GM18520 (cell line): ENCODE data around the gene HARBI1.
A peak's percentile ranks its signal among the peaks of the same experiment; 100 is the strongest.
"Not testable (repeated sequence)": the region's sequence is repeated elsewhere in the genome, so short reads cannot be mapped to it uniquely, and the experiment has no call there.

Experiments used
- ATAC-seq: cut with Tn5 transposase; IDR thresholded peaks from one replicate; pipeline ENCODE4 v1.9.1; 2021; ENCODE audit not compliant: unreplicated experiment

HARBI1 gene

DNA sequence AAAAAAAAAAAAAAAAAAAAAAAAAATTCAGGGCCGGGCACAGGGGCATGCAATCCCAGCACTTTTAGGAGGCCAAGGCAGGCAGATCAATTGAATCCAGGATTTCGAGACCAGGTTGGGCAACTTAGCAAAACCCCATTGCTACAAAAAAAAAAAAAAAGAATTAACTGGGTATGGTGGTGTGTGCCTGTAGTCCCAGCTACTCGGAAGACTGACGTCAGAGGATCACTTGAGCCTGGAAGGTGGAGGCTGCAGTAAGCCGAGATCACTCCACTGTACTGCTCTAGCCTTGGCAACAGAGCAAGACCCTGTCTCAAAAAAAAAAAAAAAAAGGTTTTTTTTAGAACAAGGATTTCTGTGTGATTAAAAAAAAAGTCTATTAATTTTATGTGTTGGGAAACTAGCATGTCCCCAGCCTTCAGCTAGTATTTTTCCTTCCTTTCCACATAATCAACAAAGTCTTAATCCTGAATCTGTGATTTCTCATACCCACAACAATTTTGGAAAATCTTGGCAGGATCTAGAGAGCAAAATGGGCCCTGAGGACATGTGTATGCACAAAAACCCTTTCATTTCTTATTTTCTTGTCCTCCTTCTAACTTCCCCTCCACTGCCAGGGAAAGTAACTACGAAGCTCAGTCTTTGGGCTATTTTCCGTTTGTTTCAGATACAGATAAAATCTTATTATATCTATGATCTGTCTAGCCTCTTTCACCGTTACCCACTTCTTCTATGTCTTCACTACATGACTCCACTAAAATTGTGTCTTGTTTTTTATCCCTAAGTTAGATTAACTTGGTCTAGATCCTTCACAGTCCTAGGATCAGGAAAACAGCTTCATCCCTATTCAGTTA, 17.5 kb downstream of the HARBI1 start:
- ATAC-seq: no peak

DNA sequence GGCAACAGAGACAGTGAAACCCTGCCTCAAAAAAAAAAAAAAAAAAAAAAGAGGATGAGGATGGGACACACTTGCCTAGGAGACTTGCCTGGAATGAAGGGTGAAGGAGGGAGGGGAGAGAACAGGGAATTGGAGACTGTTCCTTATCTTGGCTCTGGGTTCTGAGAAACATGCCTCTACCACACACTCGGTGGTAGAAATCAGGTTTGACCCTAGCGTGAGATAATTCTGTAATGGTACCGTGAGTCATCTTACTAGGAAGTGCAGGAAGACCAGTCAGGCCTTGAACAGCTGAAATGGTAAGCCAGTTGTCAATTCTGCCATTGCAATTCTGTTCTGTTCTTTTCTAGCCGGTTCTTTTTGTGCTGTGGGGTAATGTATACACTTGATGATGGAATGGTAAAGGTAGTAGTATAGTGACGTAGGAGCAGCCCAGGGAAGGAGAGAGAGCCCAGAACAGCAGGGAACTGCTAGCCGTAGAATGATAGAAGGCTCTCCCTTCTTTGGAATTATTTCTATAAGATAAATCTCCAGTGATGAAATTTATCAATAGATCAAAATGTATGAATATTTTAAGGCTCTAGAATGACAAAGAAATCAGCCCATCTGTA, 19.3 kb downstream of the HARBI1 start:
- no peak for ATAC-seq

DNA sequence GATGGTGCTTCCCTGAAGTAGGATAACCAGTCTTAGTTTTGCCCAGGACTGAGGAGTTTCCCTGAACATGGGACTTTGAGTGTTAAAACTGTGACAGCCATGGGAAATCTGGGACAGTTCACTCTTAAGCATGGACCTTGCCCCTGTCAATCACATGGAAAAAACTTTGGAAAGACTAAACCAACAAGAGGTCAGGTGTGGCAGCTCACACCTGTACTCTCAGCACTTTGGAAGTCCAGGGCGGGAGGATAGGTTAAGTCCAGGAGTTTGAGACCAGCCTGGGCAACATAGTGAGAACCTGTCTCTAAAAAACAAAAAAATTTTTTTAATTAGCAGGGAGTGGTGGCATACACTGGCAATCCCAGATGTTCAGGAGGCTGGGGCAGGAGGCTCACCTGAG, 19.9 kb downstream of the HARBI1 start:
- ATAC-seq: no peak

DNA sequence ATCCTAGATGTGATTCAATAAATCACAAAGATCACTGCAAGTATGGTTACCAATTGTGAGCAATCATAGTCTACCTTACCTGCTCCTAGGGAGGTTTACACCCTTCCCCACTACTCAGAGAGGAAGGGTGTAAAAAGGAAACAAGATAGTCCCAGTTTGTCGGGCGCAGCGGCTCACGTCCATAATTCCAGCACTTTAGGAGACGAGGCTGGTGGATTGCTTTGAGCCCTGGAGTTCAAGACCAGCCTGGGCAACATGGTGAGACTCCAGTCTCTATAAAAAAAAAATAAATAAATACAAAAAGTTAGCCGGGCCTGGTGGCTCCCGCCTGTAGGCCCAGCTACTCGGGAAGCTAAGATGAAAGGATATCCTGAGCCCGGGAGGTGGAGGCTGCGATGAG, 22.2 kb downstream of the HARBI1 start:
- no peak for ATAC-seq

DNA sequence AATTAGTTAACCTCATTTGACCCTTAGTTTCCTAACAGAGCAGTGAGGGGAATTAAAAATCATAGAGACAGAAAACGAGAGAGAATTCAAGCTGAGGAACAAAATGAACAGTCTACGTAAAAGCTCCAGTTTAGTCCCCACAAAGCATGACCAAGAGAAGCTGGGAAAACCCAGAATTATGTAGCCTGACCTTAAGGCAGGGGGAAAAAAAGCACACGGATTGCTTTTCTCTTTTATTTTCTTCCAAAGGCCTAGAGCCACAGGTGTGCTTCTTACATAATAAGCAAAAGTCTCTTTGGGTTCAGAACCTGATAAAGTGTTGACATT, 22.7 kb downstream of the HARBI1 start:
- no peak for ATAC-seq

DNA sequence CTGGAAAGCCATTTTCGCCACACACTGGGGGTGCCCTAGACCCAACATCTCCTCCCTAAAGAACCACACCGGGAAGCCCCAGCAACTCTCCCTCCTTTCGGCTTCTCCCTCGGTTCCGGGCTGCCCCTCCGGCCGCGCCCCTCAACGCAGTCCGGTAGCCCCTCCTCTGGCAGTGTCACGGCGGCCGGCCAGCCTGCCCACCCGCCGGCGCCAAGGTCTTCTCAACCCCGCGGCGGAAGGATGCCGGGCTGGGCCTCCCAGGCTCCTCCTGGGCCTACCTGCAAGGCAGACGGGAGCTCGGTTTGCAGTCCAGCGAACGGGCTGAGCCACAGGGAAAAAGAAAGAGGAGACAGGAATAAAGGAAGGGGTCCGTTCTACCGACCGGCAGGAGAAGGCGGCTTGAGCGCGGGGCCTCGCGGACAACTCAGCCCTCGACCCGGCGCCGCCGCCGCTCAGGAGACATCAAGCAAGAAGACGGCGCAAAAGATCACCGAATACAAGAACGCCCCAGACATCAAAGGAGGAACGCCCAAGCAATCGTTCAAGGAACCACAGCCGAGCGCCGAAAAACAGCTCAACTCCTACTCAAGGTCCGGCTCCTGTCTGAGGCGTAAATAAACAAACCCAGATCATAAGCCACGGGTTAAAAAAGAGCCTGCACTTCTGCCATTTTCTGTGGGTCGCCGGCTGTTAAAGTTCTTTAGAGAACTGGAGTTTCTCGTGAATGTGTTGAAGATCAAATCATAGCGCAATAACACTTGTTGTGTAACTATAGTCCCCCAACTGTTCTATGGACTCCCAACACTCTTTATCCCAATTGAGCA, 23.3 kb downstream of the HARBI1 start, which contains the start of gene AMBRA1:
AMBRA1 (minus strand) TSS at position 474 of the 824 bp plus-strand sequence. CDS start 45,643 bp downstream, outside the sequence.
- peak; percentile 82 for ATAC-seq

DNA sequence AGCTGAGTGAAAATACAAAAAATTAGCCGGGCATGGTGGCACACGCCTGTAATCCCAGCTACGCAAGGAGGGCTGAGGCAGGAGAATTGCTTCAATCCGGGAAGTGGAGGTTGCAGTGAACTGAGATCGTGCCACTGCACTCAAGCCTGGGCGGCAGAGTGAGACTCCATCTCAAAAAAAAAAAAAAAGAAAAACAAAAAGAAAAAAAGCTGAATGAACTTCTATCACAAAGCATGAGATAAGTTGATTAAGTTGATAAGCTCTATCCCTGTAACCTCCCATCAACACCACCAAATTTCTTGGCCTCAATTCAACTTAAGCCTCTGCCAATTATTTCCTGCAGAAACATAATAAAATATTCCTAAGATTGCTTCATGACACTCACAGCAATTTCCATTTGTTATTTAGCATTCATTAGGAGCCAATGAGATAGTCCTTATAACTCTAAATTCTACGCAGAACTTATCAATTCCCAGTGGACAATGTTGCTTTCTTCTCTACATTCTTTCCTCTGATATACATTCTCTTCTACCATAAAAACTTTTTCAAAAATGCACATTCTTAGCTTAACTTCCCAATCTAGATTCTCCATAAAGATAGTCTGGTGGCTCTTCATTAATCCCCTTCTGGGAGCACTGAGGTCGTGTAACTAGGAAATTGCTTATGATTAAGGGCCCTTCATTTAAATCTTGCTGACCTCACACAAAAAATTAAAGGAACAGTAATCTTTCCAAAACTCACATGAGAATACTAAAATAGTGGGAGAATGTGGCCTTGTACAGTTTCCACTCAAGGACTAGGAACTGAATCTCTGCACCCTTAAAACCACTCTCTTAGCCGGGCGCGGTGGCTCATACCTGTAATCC, 26.1 kb downstream of the HARBI1 start:
- ATAC-seq: no peak

DNA sequence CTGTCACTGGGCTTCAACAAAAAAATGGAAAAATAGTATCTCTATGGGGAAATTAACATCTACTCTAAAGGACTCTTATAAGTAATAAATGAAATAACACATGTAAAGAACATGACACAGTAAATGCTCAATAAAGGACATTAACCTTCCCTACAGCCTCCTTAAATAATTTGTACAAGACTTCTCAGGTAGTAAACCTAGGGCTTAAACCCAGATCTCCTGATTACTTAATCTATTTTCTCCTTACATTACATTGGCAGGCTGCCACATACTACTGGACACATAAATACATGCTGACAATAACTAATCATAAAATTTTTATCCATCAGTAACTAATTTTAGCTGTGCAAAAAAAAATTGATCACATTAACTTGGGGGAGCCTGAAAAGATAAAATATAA, 28.1 kb downstream of the HARBI1 start:
- ATAC-seq: no peak

DNA sequence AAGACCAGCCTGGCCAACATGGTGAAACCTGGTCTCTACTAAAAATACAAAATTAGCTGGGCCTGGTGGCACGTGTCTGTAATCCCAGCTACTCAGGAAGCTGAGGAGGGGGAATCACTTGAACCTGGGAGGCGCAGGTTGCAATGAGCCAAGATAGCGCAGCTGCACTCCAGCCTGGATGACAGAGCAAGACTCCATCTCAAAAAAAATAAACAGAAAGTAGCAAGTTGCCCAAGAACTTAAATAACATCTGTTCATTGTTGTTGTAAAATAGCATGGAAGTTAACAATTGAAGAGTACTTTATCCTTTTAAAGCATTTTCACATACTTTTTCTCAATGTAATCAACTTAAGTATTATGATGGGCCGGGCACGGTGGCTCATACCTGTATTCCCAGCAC, 28.9 kb downstream of the HARBI1 start:
- no peak for ATAC-seq

DNA sequence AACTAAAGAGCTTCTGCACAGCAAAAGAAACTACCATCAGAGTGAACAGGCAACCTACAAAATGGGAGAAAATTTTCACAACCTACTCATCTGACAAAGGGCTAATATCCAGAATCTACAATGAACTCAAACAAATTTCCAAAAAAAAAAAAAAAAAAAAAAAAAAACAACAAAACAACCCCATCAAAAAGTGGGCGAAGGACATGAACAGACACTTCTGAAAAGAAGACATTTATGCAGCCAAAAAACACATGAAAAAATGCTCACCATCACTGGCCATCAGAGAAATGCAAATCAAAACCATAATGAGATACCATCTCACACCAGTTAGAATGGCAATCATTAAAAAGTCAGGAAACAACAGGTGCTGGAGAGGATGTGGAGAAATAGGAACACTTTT, 33.5 kb downstream of the HARBI1 start:
- ATAC-seq: not testable (repeated sequence)

DNA sequence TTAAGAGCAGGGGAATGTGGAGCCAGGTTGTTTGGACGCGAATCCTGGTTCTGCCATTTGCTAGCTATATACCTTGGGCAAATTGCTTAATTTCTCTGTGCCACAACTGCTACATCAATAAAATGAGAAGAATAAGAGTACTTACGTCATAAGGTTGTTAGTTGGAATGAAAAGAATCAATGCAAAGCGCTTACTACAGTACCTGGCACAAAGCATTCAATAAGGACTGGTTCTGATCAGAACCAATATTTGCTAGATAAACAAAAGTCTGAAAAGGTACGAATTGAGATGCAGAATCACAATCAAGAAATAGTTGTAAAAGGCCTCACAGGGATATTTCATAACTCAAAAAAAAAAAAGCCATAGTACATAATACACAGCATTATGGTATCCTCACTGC, 34.4 kb downstream of the HARBI1 start:
- ATAC-seq: no peak

DNA sequence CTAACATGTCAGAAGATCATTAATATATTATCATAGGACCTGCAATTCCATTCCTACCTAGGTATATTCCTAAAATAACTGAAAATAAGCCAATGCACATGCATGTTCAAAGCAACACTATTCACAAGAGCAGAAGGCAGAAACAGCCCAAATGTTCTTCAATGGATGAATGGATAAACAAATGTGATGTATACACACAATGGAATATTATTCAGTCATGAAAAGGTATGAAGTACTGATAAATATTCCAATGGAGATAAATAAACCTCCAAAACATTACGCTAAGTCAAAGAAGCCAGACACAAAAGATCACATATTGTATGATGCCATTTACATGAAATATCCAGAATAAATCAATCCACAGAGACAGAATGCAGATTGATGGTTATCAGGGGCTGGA, 40.0 kb downstream of the HARBI1 start:
- no peak for ATAC-seq

DNA sequence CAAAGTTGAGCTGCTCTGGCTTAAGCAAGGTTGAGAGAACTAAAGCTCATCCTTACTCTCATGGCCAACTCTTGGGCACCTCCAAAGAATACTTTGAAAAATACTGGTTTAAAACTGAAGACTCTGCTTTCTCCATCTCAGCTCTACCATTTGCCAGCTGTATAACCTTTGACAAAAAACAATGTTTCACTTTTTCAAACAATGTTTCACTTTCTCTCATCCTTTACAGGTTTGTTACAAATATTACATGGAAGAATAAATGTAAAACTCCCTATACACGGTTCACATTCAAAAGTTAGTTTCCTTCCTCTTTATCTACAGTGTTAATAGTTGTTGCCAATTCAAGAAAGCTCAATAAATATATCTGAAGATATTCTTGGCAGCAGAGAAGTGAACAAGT, 42.4 kb downstream of the HARBI1 start:
- no peak for ATAC-seq

DNA sequence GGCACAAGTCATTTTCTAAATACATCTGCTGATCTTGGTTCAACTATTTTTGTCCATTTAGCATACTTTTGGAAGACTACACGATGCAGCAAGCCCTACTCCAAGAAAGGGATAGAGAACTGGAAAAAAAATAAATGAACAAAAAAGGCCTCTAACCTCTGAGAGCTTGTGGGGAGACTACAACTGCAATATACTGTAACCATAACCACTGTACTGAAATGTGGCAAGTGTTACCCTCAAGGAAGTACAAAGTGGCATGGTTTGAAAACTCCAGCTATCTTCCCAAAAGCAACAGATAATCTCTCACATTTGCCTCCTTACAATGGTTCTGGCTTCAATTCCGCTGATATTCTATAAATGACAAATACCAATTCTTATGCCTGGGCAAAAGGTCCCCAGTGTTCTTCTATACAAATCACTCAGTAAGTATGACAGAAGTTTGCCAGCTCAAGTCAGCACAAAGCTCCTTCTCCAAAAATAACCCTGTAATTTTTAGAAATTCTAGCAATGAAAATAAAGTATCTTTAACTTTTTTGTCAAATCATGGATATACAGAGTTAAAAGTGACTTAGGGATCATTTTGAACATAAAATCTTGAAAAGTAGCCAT, 46.1 kb downstream of the HARBI1 start:
- no peak for ATAC-seq

DNA sequence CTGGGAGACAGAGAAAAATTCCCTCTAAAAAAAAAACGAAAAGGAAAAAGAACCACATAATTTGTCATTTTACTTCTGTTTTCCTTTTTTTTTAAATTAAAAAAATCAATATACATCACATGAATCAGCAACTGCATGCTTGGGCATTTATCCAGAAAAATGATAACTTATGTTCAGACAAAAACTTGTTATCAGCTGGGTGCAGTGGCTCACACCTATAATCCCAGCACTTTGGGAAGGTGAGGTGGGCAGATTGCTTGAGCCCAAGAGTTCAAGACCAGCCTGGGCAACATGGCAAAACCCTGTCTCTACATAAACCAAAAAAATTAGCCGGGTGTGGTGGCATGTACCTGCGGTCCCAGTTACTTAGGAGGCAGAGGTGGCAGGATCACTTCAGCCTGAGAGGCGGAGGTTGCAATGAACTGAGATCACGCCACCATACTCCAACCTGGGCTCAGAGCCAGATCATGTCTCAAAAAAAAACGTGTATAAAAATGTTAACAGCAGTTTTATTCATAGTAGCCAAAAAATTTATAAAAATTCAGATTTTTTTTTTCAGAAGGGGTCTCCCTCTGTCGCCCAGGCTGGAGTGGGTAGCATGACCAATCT, 51.7 kb downstream of the HARBI1 start:
- ATAC-seq: no peak

DNA sequence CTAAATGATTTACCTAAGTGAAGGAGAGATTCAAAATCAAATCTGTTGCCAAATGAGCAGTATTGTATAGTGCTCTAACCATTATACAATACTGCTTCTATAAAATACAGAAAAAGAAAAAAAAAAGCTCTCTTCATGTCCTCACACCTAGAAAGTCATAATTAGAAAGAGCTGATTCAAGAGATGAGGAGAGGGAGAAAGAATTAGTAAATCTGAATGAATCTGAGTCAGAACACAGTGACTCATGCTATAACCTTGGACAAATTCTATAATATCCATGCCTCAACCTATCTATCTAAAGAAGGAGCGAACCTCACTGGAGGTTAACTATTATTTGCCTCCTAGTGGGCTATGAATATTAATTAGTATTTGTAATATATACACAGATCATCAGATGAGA, 52.6 kb downstream of the HARBI1 start:
- no peak for ATAC-seq

DNA sequence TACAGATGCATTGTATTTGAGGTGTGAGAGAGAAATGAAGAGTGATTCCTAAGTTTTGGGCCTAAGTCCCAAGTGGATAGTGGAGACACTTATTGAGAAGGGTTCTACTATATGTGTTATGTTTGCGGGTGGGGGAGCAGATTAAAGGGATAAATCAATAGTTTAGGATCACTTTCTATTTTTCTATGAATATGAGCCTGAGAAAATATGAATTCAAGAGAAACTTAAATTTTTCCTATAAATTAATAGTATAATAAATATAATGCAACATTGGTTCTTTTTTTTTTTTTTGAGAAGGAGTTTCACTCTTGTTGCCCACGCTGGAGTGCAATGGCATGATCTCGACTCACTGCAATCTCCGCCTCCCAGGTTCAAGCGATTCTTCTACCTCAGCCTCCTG, 54.5 kb downstream of the HARBI1 start:
- no peak for ATAC-seq

DNA sequence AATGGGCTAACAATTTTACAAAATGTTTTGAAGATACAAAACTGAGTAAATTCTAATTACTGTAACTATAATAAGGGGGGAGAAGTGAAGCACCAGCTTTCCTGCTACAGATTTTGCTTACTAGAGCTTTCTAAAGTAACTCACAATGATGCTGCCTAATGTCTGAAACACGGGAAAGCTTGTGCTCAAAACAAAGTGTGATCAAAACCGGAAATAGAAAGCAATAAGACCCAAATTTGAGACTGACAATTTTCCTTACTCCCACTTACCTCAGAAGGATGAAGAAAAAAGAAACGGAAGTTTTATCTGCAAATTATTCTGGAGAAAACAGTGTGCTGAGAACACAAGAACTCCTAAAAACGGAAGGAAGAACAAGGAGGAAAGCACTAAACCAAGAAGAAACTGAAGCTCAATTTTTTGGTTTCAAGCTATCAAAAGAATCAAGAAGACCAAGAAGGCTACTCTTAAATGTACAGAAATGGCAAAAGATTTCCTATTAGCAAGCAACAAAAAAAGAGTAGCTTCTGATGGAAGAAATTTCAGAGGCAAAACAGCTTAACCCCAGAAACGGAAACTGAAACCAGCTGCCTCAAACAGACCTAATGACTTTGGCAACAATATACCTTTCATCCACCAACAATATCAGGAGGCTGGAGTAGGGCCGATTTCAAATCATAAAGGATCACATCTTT, 56.6 kb downstream of the HARBI1 start:
- no peak for ATAC-seq

DNA sequence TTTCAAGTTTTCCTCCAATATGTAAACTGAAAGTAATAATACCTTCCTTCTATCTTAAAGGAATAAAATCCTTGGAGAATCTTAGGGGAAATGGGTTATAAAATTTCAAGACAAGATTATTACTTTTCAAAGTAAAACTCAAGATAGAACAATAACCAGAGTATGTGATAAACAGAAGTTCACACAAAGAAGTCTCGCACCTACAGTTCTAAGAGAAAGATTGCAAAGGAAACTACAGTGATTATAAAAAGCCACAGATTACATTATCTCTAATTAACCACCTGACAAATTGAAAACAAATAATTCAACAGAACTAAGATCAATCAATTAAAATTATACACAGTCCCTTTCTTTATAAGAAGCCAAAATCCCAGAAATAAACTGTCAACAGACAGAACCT, 57.2 kb downstream of the HARBI1 start:
- no peak for ATAC-seq
